AG20443 (cell line): ENCODE results near the gene DALRD3.
A peak's percentile ranks its signal among the peaks of the same experiment; 100 is the strongest.

ENCODE experiments used
- DNase-seq: peaks from one replicate; pipeline ENCODE4 v3.0.0; 2012; ENCODE audit warnings: low spot score, mixed read lengths

DALRD3 gene

DNA sequence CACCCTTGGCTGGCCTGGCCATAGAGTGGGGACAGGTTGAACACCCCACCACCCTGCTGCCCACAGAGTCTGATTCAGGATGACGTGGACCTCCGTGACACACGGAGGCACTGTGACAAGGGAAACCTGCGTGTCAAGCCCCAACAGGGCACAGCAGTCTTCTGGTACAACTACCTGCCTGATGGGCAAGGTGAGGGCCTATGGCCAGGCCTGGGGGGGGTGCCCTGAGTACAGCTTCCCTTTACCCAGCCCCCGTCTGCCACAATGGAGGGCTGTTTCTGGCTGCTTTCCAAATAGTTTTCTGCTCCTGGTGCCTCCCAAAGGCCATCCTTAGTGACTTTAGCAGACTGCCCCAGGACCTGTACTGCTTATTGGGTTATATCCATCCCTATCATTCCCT is 12.4 kb downstream of the DALRD3 start:
- no peak for DNase-seq

DNA sequence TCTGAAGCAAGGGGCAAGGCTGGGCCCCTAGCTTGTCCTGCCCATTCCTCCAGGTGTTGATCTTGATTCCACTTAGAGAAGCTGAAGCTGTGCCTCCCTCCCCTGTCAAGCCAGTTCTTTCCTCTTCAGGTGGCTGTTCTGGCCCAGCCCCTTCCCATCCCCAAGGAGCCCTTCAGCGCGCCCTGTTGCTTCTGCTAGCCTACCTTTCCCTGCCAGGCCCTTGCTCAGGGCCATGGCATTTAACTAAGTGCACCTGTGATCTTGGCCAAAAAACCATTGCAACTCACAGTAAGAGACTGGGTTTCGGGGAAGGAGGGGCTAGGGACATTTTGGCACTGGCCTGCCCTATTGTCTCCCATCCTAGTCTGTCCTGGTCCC is 13.1 kb downstream of the DALRD3 start:
- DNase-seq, result no peak

DNA sequence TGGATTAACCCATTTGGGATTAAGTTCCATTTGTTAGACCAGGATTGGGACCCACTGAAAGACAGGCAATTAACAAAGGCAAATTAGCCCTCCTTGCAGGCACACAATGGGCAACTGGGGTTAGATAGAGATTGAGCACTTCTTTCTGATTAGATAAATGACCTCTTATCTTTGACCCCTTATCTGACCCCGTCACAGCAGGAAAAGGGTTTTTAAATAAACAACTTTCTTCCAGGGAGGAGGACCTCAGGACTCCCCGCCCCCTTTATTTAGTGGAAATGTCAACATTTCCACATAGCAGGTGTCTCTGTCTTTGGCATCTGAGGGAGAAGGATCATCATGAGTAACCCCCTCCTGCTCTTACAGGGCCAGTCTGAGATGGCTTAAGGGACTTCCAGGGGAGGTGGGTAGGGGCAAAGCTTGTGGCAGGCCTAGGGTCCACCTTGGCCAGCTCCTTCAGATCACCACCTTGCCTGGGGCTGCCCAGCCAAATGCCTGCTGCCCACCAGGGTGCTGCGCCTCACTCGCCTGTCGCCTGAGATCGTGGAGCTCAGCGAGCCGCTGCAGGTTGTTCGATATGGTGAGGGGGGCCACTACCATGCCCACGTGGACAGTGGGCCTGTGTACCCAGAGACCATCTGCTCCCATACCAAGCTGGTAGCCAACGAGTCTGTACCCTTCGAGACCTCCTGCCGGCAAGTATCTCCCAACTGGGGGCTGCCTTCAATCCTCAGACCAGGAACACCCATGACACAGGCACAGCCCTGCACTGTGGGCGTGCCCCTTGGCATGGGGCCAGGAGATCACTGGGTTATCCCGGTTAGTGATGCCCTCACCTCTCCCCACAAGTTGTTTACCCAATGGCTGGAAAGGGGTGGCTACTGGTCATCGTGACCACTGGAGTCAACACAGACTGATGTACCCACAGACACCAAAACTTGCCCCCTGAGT is 13.8 kb downstream of the DALRD3 start:
- DNase-seq, result no peak

DNA sequence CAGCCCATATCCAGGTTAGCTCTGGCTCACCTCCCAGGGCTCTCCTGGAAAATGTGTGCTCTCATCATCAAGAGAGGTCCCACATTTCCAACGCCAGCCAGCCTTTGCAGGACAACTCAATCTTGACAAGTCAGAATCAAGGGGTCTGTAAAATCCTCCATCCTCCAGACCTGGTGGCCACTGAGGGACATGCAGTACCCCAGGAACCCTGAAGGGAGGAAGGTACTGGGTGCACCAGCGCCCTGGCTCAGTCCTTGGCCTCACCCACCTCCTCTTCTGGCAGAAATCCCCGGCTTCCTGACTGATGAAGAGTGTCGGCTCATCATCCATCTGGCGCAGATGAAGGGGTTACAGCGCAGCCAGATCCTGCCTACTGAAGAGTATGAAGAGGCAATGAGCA is 17.2 kb downstream of the DALRD3 start:
- DNase-seq, result no peak

DNA sequence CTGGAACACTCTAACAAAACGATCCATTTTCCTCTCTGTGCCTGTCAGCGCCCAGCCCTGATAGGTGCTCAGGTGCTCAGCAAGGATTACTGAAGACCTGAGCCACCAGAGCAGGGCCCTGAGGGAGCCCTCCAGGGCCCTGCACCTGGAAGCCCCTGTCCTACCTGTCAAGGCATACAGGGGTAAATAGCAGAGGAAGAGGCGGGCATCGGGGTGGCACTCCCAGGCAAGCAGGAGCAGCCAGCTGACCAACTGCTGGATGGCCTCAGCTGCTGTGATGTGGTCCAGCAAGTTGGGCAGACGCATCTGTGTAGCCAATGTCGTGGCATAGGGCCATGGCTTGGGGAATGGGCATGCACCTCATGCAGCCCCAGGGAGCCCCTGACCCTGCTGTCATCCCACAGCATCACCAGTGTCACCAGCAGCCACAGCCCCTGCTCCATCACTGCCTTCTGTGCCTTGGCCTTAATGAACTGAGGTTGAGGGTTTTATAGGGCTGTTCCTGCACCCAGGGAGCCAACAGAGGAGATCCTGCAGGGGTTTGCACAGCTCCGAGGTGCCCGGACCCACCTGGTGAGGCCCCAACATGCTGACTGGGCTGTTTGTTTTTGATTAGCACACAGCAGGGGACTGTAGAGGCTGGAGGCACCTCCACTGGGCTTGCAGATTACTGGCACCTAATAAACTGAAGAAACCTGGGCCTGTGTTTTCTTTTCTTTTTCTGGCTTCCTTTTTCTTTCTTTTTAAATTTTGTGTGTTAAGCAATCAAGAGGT is 19.1 kb downstream of the DALRD3 start:
- DNase-seq, result no peak

DNA sequence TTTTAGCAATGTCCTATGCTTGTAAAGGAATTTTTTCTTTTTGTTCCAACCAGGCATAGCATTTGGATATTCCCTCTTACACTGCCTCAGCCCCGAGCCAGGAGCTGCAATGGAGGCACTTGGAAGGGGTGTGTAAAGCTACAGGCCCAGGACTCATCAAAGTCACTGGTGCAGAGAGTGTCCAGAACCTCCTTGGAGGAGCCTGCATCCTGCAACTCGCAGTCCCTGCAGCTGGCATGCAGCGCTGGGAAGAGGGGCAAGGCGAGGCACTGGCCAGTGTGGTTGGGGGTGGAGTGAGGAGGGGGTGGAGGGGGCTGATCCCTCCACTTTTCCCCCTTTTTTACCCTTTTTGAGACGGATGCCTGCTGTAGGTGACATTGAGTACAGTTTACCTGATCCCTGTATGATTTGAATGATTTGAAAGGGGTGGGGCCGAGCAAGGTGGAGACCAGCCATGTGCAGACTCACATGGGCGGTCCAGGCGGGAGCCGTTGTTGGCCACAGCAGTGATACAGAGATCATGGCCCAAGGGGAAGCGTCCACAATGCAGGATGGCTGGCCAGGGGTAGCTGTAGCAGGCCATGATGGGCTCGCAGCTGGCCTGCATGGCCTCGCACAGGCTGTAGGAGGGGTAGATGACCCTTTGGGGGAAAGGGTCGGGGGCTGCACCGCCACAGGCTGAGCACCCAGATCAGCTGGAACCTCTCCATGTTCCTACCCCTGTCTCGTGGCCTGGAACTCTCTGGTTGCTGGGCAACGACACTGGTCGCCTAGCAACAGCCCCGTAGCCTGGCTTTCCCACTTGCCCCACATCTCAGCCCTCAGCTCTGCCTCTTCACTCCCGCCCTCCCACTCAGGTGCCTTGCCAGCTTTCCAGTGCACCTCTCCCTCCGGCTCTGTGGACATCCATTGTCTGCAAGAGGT is 20.4 kb downstream of the DALRD3 start:
- DNase-seq, result no peak

DNA sequence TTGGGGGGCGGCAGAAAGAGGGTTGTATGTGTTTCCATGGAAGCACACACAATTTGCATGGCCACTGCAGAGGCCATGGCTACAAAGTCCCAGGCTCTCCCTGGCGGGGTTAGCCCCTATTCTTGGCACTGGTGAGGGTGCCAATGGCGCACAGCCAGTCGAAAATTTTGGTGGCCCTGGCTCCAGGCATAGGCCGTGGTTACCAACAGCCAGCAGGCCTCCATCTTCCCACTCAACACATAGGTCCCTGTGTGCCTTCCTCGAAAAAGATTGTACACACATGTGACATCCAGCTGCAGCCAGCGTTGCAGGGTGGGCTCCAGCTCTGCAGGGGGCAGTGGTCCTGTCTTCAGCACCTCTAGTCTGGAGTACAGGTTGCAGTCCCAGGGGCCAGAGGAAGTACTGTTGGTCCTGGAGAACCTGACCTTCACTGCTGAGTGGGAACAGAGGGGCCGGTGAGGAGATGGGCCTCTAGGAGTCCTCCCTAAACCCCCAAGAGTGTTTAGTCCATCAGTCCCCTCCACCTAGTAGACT is 21.2 kb downstream of the DALRD3 start:
- DNase-seq, result no peak

DNA sequence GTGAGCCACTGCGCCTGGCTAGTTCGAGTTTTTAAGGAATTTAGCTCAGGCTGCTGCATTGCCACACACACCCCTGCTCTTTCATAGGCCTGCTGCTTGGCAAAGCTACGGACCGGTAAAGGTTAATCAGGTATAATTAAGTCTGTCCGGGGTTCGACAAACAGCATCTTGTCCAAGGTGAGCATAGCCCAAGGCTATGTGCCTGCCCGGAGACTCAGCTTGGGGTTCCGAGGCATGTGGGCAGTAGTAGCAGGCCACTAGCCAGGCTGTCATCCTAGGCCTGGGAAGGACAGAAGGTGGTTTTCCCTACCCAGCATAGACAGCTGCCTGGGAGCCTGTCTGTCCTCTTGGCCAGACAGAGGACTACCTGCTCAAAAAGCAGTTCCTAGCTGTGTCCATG is 21.7 kb downstream of the DALRD3 start:
- no peak for DNase-seq

DNA sequence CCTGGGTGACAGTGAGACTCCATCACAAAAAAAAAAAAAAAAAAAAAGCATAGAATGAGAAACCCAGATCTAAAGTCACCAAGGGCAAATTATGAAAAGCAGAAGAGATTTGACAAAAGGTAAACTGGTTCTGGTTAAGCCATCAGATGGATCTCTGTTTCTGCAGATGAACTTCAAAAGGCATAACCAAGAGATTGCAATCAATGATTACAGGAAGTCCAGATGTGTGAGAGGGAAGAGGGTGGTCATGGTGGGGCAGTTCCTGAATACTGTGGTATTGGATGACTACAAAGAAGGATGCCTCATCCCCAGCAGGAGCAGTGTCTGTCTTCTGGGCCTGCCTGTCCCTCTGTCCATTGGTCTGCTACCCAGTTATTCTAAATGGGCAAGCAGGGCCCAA is 24.5 kb downstream of the DALRD3 start:
- DNase-seq, result no peak

DNA sequence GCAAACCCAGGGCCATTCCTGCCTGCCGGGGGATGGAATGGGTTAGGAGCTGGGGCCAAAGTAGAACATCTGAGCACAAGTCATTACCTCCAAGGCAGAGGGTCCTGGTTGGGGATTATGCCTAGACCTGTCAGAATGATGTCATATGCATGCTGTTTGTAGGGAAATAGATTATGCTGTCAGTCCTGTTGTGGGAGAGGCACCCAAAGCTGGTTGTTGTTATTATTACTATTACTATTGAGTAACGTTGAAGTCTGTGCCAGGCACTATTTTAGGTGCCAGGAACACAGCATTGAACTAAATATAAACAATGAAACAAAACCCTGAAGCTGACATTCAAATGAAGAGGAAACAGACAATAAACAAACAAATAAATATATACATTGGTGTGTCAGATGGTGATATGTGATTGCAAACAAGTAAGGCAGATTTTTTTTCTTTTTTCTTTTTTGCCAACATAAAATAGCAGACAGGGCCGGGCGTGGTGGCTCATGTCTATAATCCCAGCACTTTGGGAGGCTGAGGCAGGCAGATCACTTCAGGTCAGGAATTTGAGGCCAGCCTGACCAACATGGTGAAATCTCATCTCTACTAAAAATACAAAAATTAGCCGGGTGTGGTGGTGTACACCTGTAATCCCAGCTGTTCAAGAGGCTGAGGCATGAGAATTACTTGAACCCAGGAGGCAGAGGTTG is 26.4 kb downstream of the DALRD3 start:
- DNase-seq, result no peak

DNA sequence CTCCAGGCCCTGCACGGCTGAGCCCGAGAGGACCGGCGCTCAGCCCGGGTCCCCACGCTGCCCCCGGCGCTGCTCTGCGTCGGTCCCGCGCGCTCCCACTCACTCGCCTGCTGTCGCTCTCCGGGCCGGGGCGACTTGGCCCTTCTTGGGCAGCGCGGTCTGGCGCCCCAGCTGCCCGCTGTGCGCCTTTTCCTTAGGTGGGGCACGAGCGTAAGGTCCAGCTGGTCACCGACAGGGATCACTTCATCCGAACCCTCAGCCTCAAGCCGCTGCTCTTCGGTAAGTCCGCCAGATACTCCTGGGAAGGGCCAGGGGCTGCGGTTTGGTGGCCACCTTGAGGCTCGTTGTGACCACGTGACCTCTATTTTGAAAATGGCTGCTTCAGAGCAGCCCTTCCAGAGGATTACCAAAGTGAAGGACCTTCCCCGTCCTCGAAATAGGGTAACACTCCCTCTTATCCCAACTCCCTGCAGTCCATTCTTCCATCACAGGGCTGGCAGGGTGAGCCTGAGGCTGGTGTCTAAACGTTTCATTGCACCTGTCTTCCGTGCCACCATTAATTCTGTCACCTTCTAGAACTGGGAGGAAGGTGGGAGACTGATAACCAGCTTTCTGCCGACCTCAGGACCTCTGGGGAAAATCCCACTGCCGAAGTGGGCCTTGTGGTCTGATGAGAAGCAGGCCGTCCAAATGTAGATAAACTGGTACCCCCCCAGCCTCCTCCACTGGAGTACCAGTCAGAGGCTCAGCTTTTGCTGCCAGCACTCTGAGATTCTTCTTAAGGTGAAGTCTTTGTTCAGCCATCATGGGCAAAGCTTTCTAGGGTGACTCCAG is 27.5 kb downstream of the DALRD3 start:
- DNase-seq, result peak; percentile 39

DNA sequence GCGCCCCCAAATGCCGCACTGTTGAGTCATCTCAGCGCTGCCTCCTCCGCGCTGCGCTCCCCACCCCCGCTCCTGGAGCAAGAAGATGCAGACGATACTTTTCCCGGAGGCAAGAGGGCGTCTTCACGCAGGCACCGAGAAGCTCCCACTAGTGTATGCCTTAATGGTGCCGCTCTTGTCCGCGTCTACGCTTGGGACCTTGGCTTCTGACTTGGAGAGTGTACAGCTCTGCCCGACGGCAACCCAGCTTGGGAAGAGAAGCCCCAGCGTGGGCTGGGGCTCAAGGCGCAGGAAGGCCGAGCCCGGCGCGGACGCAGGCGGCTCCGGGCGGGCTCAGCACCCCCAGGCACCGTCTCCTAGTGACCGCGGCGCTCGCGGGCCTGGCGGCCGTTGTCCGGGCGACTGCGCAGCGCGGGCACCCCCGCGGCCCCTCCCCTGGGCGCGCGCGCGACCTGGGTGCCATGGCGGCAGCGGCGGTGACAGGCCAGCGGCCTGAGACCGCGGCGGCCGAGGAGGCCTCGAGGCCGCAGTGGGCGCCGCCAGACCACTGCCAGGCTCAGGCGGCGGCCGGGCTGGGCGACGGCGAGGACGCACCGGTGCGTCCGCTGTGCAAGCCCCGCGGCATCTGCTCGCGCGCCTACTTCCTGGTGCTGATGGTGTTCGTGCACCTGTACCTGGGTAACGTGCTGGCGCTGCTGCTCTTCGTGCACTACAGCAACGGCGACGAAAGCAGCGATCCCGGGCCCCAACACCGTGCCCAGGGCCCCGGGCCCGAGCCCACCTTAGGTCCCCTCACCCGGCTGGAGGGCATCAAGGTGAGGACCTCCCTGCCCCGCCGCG is 28.4 kb downstream of the DALRD3 start, which contains the start of gene P4HTM:
Gene P4HTM, plus strand, starts transcription at position 446 of the 840 bp plus-strand sequence. Its CDS starts 16 bp downstream, at position 462.
- DNase-seq, result peak; percentile 95

DNA sequence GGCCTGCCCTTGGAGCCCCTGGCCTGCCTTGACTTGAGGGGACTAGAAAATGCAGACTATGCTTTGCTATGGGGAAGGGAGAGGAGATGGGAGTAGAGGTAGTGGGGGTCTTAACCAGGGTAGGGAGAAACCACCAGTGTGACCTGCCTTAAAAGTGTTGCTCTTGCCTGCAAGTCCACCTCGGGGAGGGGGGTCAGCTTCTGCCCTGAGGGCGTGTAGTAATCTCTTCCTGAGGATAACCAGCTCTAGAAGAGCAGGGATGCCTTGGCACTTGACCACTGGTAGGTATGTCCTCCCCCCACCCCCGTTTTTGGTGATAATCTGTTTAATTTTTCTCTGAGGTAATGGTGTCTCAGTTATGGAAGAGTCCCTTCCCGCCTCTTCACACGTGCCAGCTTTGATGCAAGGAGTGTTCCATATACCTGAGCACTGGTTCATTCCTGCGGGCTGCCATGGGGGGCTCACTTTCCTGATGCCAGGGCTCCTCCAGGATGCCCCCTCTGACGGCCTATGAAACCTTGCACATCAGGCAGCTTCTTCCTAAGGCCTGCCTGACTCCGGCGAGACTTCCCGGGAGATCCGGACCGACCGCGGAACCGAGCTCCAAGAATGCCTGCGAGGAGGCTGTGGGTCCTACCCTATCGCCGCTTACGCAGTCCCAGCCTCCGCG is 29.1 kb downstream of the DALRD3 start:
- DNase-seq, result peak; percentile 31

DNA sequence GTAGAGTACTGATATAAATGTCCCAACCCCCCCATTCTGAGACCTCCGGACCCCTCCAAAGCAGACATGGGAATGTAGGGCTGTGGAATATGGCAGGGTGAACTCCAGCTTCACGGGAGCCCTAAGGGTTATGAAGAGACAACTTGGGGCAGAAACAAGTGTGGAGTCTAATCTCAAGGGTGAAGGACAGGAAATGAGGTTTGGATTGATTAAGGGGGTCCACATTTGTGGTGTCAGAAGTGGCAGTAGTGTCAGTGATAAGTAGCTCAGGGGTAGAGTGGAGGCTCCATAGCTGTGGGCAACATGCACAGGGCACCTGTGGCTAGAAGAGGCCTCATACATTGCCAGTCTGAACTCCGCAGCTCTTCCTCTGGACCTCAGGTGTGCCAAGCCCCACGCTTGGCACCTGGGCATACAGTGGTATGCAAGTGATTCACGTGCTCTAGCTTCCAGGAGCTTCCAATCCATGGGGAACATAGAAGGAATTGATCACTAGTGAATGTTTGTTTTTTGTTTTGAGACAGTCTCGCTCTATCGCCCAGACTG is 32.5 kb downstream of the DALRD3 start:
- no peak for DNase-seq

DNA sequence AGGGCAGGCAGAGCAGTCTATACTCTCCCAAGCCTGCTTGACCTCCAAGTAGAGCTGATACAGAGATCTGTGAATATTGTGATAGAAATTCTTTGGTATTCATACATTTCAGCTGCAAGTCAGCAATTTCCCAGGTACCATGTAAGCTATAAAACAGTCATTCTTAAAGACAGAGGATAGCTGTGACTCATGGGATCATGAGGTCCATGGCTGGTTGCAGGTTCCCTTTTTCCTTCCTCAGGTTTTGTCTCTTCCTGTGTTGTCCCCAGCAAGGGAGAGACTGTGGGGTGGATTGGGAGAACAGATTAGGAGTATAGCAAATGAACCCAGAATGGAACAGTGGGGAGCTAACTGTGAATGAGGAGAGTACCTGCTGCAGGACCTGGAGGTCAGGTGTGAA is 33.7 kb downstream of the DALRD3 start:
- DNase-seq, result no peak

DNA sequence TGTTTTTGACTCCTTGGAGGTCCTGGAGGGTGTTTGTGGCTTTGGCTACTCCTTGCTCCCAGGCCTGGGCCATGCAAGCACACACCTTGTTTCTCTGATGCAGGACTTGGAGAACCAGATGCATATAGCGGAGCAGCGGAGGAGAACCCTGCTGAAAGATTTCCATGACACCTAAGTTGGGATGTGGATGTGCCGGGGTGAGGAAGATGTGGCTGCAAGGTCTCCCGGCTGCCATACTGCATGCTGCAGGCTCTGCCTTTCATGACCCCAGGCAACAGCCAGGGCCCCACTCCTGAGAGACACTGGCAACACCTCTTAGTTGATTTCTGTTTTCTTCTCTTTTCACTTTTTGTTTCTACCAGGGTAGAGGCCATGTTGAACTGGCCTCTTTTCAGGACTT is 35.3 kb downstream of the DALRD3 start:
- DNase-seq, result no peak

DNA sequence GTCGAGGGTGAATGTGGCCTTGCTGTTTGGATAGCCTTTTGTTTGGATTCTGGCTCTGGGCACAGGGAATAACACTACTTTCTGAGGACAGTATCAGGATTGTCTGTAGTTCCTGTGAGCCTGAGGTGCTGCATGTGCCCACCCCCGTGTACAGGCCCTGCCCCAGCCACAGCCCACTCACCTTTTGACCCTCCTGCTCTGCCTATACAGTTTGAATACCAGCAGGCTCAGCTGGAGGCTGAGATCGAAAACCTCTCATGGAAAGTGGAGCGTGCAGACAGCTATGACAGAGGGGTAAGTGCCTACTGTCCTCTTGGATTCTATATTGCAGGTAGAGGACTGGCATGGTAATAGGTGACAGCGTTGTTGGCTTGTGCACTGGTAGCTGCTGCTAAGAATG is 35.7 kb downstream of the DALRD3 start:
- no peak for DNase-seq

DNA sequence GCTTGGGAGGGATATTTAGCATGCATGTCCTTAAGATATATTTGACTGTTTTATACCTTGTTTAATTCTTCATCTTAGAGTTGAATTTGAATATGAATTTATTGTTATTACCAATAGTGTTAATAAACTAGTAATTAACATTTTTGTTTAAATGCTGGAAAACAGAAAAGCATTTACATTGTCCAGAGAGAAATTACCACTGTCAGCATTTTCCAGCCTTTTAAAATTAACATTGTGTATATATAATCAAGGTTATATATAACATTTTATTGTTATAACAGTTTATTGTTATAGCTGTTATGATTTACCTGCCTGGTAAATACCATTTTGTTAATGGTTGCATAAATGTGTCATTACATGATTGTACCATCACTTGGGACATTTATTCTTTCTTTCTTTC is 36.4 kb downstream of the DALRD3 start:
- no peak for DNase-seq
